Brain microvascular endothelial cell (primary cell): ENCODE measurements around the gene ALMS1.
A peak's percentile ranks its signal among the peaks of the same experiment; 100 is the strongest.

ENCODE experiments used
- DNase-seq: peaks from one replicate; pipeline ENCODE4 v3.0.0-alpha.2; 2020
- H3K27ac ChIP-seq: fragments of 250-450 bp; sonication (Bioruptor Pico); 2 replicates; pipeline ENCODE4 v1.5.1; 2020; ENCODE audit warnings: mild to moderate bottlenecking, moderate library complexity
- H3K27me3 ChIP-seq: fragments of 250-450 bp; sonication (Bioruptor Pico); replicated peaks from 2 replicates; pipeline ENCODE4 v1.5.1; 2020; ENCODE audit warnings: mild to moderate bottlenecking
- H3K36me3 ChIP-seq: fragments of 250-450 bp; sonication (Bioruptor Pico); replicated peaks from 2 replicates; pipeline ENCODE4 v1.5.1; 2020; ENCODE audit warnings: mild to moderate bottlenecking
- H3K4me3 ChIP-seq: 2 replicates; pipeline ENCODE4 v1.5.1; 2011; ENCODE audit warnings: low read depth, mild to moderate bottlenecking, control low read depth, low read length, moderate library complexity
- in situ Hi-C: cut with HindIII; loops from 2 replicates; pipeline ENCODE4 v1.10.0; 2017; ENCODE audit warnings: low sequenced_read_pairs, low pct_ligation_motif_present
- TF ChIP-seq, protein P1 (sequence below): IDR thresholded peaks from 2 replicates; pipeline ENCODE4 v1.5.1; 2011; ENCODE audit warnings: low read depth, mild to moderate bottlenecking, moderate library complexity, low read length, control low read depth, inconsistent platforms; ENCODE audit errors: missing control alignments

ALMS1 gene

DNA sequence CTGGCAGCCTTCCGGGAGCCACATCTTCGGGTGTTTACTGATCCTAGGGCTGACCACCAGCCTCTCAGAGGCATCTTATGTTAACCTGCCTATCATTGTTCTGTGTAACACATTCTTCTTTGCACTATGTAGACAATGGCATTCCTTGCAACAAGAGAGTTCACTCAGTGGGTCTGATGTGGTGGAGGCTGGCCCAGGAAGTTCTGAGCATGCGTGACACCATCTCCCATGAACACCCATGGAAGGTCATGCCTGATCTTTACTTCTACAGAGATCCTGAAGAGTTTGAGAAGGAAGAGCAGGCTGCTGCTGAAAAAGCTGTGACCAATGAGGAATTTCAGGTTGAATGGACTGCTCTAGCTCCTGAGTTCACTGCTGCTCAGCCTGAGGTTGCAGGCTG is 15.3 kb upstream of the ALMS1 start:
- no peak overlapping the region for H3K4me3 ChIP-seq
- in situ Hi-C loops, result no loop called here
- no peak overlapping the region for H3K27ac ChIP-seq
- TF ChIP-seq, protein P1, sequence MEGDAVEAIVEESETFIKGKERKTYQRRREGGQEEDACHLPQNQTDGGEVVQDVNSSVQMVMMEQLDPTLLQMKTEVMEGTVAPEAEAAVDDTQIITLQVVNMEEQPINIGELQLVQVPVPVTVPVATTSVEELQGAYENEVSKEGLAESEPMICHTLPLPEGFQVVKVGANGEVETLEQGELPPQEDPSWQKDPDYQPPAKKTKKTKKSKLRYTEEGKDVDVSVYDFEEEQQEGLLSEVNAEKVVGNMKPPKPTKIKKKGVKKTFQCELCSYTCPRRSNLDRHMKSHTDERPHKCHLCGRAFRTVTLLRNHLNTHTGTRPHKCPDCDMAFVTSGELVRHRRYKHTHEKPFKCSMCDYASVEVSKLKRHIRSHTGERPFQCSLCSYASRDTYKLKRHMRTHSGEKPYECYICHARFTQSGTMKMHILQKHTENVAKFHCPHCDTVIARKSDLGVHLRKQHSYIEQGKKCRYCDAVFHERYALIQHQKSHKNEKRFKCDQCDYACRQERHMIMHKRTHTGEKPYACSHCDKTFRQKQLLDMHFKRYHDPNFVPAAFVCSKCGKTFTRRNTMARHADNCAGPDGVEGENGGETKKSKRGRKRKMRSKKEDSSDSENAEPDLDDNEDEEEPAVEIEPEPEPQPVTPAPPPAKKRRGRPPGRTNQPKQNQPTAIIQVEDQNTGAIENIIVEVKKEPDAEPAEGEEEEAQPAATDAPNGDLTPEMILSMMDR, result no peak
- no peak for DNase-seq
- no peaks in the 10 kb centered on the region for H3K36me3 ChIP-seq
- no peaks in the 10 kb centered on the region for H3K27me3 ChIP-seq

DNA sequence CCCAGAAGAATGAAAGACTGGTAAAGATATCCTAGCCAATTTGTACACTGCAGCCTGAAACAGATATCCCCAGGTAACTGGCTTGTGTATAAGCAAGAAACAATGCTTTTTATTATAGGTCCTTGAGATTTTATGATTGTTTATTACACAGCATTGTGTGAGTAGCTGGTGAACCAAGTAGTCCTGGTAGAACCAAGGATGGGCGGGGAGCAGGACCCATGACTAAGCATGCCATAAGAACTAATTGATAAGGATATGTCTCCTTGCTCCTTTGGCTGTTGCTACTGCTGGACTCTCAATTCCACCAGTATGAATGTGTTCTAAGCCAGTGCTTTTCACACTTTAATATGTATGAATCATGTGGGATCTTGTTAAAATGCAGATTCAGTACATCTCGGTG is 12.3 kb upstream of the ALMS1 start:
- Histone ChIP-seq H3K4me3 (no peak overlapping the region), H3K36me3 (no peaks in the 10 kb centered on the region), H3K27me3 (no peaks in the 10 kb centered on the region), H3K27ac (no peak overlapping the region)
- in situ Hi-C loops, result no loop called here
- DNase-seq, result no peak
- TF ChIP-seq, protein P1, result no peak

DNA sequence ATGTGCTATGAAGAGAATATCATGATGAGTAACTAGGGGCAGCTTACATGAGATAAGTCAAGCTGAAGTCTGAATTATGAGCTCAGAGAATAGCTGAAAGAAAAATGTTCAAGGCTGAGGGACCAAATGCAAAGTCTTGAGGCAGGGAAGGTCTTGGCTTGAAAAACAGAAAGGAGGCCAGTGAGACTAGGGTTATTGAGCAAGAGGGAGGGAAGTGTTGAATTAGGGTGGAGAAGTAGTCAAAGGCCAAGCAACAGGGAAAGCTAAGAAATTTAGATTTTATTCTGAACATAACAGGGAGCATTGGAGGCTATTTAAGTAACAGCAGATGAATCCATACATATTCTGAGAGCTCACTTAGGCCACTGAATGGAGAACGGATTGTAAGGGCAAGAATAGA is 11.4 kb upstream of the ALMS1 start:
- no peak overlapping the region for H3K4me3 ChIP-seq
- H3K27ac ChIP-seq, result no peak overlapping the region
- no peak for DNase-seq
- in situ Hi-C loops, result no loop called here
- H3K27me3 ChIP-seq, result no peaks in the 10 kb centered on the region
- H3K36me3 ChIP-seq, result no peaks in the 10 kb centered on the region
- TF ChIP-seq, protein P1, result no peak

DNA sequence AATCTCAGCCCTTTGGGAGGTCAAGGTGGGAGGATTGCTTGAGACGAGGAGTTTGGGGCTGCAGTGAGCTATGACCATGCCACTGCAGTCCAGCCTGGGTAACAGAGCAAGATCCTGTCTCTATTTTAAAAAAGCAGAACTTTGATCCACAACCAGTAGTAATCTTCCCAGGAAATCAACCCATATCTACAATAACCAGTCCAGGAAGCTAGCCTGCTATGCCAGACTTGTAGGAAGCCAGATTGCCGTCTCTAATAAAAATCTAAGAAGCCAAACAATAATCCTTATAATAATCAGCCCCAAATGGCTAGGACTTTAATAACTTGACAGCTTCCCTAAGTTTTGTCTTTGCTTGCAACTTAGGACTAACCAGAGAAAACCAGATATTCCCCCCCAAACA is 9.0 kb upstream of the ALMS1 start:
- H3K27ac ChIP-seq, result no peak overlapping the region
- no peak overlapping the region for H3K4me3 ChIP-seq
- DNase-seq, result no peak
- TF ChIP-seq, protein P1, result no peak
- H3K36me3 ChIP-seq, result no peaks in the 10 kb centered on the region
- no peaks in the 10 kb centered on the region for H3K27me3 ChIP-seq
- in situ Hi-C loops, result no loop called here

DNA sequence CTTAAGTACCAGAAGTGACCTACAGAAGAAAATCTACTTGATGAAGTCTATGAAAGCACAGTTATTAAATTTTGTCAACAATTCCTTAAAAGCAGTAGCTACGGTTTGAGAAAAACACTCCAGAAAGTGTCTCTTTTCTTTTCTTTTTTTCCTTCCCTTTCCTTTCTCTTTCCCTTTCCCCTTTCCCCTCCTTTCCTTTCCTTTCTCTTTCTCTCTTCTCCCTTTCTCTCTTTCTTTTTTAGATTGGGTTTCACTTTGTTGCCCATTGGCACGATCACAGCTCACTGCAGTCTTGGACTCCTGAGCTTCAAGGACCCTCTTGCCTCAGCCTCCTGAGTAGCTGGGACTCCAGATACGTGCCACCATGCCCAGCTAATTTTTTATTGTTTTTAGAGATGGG is 2.6 kb upstream of the ALMS1 start:
- Histone ChIP-seq H3K4me3 (no peak overlapping the region), H3K36me3 (no peaks in the 10 kb centered on the region), H3K27me3 (no peaks in the 10 kb centered on the region), H3K27ac (no peak overlapping the region)
- DNase-seq, result no peak
- TF ChIP-seq, protein P1, result no peak
- in situ Hi-C loops, result no loop called here

DNA sequence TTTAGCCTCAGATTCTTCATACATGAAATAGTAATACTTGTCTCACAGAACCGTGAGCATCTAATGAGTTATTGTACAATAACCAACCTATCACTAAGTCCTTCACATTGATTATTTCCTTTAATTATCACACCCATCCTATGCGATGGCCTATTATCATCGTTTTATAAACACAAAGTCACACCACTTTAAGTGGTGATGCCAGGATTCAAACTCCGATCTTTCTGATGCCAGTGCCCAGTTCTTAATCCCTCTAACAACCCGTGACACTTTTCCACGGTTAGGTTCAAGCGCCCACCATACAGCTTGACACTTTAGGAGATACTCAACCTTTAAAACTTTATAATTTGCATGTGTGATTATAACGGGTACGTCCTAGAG is 523 bp upstream of the ALMS1 start:
- H3K4me3 ChIP-seq, result peak overlapping the region; percentile 91
- no peaks in the 10 kb centered on the region for H3K36me3 ChIP-seq
- no peaks in the 10 kb centered on the region for H3K27me3 ChIP-seq
- peak overlapping the region; percentile 25 for H3K27ac ChIP-seq
- TF ChIP-seq, protein P1, result no peak
- no peak for DNase-seq
- in situ Hi-C loops, result no loop called here
